ENCODE measurements around the gene FAF2.

GRCh38 chr5:176521699-176522263 is 73.6 kb downstream of the FAF2 start:
- TF ChIP-seq, protein P1, sequence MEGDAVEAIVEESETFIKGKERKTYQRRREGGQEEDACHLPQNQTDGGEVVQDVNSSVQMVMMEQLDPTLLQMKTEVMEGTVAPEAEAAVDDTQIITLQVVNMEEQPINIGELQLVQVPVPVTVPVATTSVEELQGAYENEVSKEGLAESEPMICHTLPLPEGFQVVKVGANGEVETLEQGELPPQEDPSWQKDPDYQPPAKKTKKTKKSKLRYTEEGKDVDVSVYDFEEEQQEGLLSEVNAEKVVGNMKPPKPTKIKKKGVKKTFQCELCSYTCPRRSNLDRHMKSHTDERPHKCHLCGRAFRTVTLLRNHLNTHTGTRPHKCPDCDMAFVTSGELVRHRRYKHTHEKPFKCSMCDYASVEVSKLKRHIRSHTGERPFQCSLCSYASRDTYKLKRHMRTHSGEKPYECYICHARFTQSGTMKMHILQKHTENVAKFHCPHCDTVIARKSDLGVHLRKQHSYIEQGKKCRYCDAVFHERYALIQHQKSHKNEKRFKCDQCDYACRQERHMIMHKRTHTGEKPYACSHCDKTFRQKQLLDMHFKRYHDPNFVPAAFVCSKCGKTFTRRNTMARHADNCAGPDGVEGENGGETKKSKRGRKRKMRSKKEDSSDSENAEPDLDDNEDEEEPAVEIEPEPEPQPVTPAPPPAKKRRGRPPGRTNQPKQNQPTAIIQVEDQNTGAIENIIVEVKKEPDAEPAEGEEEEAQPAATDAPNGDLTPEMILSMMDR (IDR thresholded peaks at IDR 0.05): no peak
- TF ChIP-seq CREB1 (CRISPR knock-in tag; IDR thresholded peaks at IDR 0.05): no peak
- no peak for TF ChIP-seq JUN (CRISPR knock-in tag; IDR thresholded peaks at IDR 0.05)
- TF ChIP-seq MAX (CRISPR knock-in tag; IDR thresholded peaks at IDR 0.05): no peak
- TF ChIP-seq, protein P2, sequence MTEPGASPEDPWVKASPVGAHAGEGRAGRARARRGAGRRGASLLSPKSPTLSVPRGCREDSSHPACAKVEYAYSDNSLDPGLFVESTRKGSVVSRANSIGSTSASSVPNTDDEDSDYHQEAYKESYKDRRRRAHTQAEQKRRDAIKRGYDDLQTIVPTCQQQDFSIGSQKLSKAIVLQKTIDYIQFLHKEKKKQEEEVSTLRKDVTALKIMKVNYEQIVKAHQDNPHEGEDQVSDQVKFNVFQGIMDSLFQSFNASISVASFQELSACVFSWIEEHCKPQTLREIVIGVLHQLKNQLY (CRISPR knock-in tag; IDR thresholded peaks at IDR 0.05): no peak
- no peak for TF ChIP-seq ESRRA (CRISPR knock-in tag; IDR thresholded peaks at IDR 0.05; ENCODE audit: borderline replicate concordance)
- no peak for TF ChIP-seq ZBTB21 (CRISPR knock-in tag; IDR thresholded peaks at IDR 0.05; ENCODE audit: borderline replicate concordance)
- TF ChIP-seq ATF6 (CRISPR knock-in tag; IDR thresholded peaks at IDR 0.05): no peak
- TF ChIP-seq, protein P3, sequence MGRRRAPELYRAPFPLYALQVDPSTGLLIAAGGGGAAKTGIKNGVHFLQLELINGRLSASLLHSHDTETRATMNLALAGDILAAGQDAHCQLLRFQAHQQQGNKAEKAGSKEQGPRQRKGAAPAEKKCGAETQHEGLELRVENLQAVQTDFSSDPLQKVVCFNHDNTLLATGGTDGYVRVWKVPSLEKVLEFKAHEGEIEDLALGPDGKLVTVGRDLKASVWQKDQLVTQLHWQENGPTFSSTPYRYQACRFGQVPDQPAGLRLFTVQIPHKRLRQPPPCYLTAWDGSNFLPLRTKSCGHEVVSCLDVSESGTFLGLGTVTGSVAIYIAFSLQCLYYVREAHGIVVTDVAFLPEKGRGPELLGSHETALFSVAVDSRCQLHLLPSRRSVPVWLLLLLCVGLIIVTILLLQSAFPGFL (CRISPR knock-in tag; IDR thresholded peaks at IDR 0.05; ENCODE audit: borderline replicate concordance): no peak
- TF ChIP-seq, protein P4, sequence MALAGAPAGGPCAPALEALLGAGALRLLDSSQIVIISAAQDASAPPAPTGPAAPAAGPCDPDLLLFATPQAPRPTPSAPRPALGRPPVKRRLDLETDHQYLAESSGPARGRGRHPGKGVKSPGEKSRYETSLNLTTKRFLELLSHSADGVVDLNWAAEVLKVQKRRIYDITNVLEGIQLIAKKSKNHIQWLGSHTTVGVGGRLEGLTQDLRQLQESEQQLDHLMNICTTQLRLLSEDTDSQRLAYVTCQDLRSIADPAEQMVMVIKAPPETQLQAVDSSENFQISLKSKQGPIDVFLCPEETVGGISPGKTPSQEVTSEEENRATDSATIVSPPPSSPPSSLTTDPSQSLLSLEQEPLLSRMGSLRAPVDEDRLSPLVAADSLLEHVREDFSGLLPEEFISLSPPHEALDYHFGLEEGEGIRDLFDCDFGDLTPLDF (CRISPR knock-in tag; IDR thresholded peaks at IDR 0.05): no peak
- no peak for TF ChIP-seq ZBTB43 (CRISPR knock-in tag; IDR thresholded peaks at IDR 0.05)
- TF ChIP-seq, protein P5, sequence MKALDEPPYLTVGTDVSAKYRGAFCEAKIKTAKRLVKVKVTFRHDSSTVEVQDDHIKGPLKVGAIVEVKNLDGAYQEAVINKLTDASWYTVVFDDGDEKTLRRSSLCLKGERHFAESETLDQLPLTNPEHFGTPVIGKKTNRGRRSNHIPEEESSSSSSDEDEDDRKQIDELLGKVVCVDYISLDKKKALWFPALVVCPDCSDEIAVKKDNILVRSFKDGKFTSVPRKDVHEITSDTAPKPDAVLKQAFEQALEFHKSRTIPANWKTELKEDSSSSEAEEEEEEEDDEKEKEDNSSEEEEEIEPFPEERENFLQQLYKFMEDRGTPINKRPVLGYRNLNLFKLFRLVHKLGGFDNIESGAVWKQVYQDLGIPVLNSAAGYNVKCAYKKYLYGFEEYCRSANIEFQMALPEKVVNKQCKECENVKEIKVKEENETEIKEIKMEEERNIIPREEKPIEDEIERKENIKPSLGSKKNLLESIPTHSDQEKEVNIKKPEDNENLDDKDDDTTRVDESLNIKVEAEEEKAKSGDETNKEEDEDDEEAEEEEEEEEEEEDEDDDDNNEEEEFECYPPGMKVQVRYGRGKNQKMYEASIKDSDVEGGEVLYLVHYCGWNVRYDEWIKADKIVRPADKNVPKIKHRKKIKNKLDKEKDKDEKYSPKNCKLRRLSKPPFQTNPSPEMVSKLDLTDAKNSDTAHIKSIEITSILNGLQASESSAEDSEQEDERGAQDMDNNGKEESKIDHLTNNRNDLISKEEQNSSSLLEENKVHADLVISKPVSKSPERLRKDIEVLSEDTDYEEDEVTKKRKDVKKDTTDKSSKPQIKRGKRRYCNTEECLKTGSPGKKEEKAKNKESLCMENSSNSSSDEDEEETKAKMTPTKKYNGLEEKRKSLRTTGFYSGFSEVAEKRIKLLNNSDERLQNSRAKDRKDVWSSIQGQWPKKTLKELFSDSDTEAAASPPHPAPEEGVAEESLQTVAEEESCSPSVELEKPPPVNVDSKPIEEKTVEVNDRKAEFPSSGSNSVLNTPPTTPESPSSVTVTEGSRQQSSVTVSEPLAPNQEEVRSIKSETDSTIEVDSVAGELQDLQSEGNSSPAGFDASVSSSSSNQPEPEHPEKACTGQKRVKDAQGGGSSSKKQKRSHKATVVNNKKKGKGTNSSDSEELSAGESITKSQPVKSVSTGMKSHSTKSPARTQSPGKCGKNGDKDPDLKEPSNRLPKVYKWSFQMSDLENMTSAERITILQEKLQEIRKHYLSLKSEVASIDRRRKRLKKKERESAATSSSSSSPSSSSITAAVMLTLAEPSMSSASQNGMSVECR (CRISPR knock-in tag; IDR thresholded peaks at IDR 0.05; ENCODE audit: borderline replicate concordance): no peak
